ENCODE data around the gene DNLZ. TPM values are rescaled to one million over a fixed set of nuclear protein-coding genes. Genes with fewer than 3 reads are reported as not detected.

The DNLZ gene
- total and polyA plus RNA-seq, 12 donors = 23.3 to 49.2 (median 32.5) TPM

DNA sequence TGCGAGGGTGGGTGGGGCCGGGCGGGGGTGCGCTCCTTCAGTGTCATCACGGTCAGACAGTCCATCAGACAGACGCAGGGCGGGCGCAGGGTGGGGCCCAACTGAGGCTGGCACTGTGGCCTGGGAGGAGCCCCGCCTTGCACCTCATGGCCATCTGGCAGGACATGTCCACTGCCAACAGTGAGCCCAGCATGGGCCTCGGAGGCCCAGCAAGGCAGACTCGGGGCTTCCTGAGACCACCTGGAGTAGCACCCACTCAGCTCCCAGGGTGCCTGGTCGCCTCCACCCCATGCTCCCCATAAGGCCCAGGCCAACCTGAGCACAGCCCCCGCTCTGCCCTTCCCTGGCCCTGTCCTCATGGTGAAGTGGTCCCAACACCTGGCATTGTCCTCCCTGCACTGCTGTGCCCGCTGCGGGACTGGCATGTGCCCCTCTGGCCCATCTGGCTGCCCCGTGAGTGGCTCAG lies 44.7 kb downstream of the DNLZ start:
- TF ChIP-seq, protein P1, sequence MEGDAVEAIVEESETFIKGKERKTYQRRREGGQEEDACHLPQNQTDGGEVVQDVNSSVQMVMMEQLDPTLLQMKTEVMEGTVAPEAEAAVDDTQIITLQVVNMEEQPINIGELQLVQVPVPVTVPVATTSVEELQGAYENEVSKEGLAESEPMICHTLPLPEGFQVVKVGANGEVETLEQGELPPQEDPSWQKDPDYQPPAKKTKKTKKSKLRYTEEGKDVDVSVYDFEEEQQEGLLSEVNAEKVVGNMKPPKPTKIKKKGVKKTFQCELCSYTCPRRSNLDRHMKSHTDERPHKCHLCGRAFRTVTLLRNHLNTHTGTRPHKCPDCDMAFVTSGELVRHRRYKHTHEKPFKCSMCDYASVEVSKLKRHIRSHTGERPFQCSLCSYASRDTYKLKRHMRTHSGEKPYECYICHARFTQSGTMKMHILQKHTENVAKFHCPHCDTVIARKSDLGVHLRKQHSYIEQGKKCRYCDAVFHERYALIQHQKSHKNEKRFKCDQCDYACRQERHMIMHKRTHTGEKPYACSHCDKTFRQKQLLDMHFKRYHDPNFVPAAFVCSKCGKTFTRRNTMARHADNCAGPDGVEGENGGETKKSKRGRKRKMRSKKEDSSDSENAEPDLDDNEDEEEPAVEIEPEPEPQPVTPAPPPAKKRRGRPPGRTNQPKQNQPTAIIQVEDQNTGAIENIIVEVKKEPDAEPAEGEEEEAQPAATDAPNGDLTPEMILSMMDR (IDR thresholded peaks at IDR 0.05) = no peak
- intact Hi-C loops (cut with DNase I) = loop anchor here in 1 of 10 donors (10.0 kb wide), 1 partner anchor 86 kb away; the partner anchor contains the start of gene SNAPC4
- DNase-seq = peak in 1 of 2 donors; percentile 4
- peak in 1 of 8 donors; percentile 36 for ATAC-seq
- H3K36me3 ChIP-seq = no peaks in the 10 kb centered on the region
- 85 to 91% methylated on average over 16 of the region's 16 CpGs for WGBS, 2 donors
- peaks cover 0 to 27% (median 4%) of the 10 kb centered on the region in 11 donors for H3K9me3 ChIP-seq
- H3K27ac ChIP-seq = no peak overlapping the region
- no peak overlapping the region for H3K4me3 ChIP-seq
- no peaks in the 10 kb centered on the region for H3K27me3 ChIP-seq
- no peaks in the 10 kb centered on the region for H3K4me1 ChIP-seq

GRCh38 chr9:136318111-136318775 lies 45.3 kb downstream of the DNLZ start:
- H3K27me3 ChIP-seq = no peaks in the 10 kb centered on the region
- intact Hi-C loops (cut with DNase I) = loop anchor here in 1 of 10 donors (10.0 kb wide), 1 partner anchor 87 kb away; the partner anchor contains the start of gene SNAPC4
- H3K9me3 ChIP-seq = peaks cover 0 to 27% (median 4%) of the 10 kb centered on the region in 11 donors
- no peaks in the 10 kb centered on the region for H3K36me3 ChIP-seq
- peak in 1 of 2 donors; percentile 2 for DNase-seq
- H3K27ac ChIP-seq = no peak overlapping the region
- H3K4me3 ChIP-seq = no peak overlapping the region
- H3K4me1 ChIP-seq = no peaks in the 10 kb centered on the region
- WGBS, 2 donors = 76 to 80% methylated on average over 21 of the region's 21 CpGs
- TF ChIP-seq, protein P1 (IDR thresholded peaks at IDR 0.05) = no peak
- ATAC-seq = no peak

DNA sequence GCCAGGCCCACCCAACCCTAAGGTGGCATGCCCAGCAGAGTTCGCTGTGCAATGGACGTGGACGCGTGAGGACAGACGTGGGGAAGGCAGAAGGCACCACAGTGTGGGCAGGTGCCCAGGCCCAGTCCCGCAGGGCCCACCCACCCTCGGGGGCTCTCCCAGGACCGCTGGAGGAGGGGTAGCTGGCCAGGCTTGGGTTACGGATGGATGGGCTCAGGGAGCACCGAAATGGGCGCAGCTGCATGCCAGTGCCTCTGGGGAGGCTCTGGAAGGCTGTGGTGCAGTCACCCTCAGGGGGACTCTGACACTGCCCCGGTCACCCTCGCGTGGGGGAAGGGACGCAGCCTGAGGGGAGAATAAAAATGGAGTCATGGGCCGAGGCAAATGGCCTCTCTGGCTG lies 45.8 kb downstream of the DNLZ start:
- Histone ChIP-seq H3K27me3 (no peaks in the 10 kb centered on the region), H3K4me1 (no peaks in the 10 kb centered on the region), H3K4me3 (no peak overlapping the region), H3K27ac (no peak overlapping the region), H3K9me3 (peaks cover 0 to 27% (median 4%) of the 10 kb centered on the region in 11 donors), H3K36me3 (no peaks in the 10 kb centered on the region)
- intact Hi-C loops (cut with DNase I) = loop anchor here in 1 of 10 donors (10.0 kb wide), 1 partner anchor 87 kb away; the partner anchor contains the start of gene SNAPC4
- TF ChIP-seq, protein P1 (IDR thresholded peaks at IDR 0.05) = no peak
- ATAC-seq (no peak), DNase-seq (peak in 1 of 2 donors; percentile 5)
- 88 to 89% methylated on average over 16 of the region's 16 CpGs for WGBS, 2 donors

- H3K9me3 ChIP-seq = peaks cover 0 to 27% (median 4%) of the 10 kb centered on the region in 11 donors
- DNase-seq (peak in 1 of 2 donors; percentile 4), ATAC-seq (no peak)
- H3K4me3 ChIP-seq = no peak overlapping the region
- 87 to 90% methylated on average over 13 of the region's 13 CpGs for WGBS, 2 donors
- no peaks in the 10 kb centered on the region for H3K36me3 ChIP-seq
- intact Hi-C loops (cut with DNase I) = loop anchor here in 1 of 10 donors (10.0 kb wide), 1 partner anchor 88 kb away; the partner anchor contains the start of gene SNAPC4
- H3K27ac ChIP-seq = no peak overlapping the region
- peaks cover 0 to under 1% (median 0%) of the 10 kb centered on the region in 7 donors for H3K27me3 ChIP-seq
- TF ChIP-seq, protein P1 (IDR thresholded peaks at IDR 0.05) = no peak
- no peaks in the 10 kb centered on the region for H3K4me1 ChIP-seq
These were observed 46.5 kb downstream of the DNLZ start for GRCh38 chr9:136316896-136317676.

Data from heart right ventricle (tissue), 16 donors.